Stimulated activated CD4-positive, alpha-beta T cell treated with anti-CD3 and anti-CD28 coated beads, TNF-alpha, amount 100 ng/mL, for 24 hours (primary cell): Measurements from ENCODE around the gene GRIN2C.

Source experiments
- DNase-seq, 3 experiments: peaks; one replicate each; pipeline ENCODE4 v3.0.0-alpha.2; 2020; ENCODE audit warnings: low read depth in 3 of 3

GRIN2C gene

DNA sequence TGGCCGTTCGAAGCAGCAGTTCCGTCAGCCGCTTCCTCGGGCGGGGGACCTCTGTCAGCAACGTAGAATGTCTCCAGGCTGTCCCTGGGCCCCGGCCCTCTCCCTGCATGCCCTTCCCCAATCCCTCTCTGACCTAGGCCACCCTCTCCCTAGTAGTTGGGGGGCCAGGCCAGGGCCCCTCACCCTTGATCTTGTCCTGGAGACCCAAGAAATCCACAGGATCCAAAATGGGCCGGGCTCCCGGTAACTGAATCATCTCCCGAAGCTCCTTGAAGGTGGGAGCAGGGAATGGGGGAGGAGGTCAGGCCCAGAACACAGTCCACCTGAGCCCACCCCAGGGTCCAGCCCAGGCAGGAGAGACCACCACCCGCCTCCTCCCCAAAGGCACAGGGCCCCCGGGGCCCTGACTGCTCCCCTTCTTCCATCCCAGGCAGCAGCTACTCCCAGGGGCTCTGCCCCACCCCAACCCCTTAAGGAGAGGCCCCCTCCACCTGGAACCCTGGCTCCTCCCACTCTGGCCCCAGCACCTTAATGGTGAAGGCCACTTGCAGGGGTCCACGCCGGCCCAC is 4.7 kb upstream of the GRIN2C start:
- no peak for DNase-seq

GRCh38 chr17:74863420-74864296 is 4.0 kb upstream of the GRIN2C start:
- DNase-seq, result no peak

GRCh38 chr17:74862919-74863318 is 3.2 kb upstream of the GRIN2C start:
- no peak for DNase-seq

DNA sequence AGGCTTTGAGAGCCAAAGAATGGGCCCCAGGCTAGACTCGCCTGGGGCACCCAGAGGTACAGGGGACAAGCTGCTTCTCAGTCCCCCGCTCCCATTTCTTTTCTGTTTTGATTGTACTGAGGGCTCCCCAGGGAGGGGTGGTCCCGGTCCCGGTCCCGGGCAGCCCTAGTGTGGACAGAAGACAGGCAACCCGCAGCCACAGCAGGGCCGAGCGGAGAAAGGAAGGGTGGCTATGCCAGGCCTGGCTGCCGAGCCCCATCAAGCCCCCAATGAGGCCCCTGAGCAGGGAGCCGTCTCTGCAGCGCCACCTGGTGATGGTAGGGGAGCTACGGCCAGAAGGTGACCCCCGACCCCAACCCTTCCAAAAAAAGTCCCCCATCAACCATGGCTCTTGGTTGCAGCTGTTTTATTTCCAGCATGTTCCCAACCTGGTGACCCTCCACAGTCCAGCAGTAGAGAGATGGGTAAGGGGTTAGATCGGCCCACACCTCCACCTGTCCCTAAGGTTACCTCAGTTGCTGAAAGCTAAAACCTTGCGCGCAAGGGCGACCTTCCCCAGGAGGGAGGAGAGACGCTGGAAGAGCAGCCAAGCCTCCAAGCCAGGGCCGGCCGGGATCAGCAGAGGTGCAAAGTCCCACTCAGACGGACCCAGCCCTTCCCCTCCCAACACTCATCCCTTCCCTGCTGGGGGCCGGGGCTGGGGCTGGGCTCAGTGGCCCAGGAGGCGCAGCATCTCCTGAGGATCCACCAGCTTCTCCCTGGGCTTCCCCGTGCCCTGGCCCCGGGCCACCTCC is 2.6 kb upstream of the GRIN2C start:
- peak; percentile 52 to 74 (median 56) for DNase-seq

GRCh38 chr17:74861662-74862107 is 2.0 kb upstream of the GRIN2C start:
- no peak for DNase-seq

DNA sequence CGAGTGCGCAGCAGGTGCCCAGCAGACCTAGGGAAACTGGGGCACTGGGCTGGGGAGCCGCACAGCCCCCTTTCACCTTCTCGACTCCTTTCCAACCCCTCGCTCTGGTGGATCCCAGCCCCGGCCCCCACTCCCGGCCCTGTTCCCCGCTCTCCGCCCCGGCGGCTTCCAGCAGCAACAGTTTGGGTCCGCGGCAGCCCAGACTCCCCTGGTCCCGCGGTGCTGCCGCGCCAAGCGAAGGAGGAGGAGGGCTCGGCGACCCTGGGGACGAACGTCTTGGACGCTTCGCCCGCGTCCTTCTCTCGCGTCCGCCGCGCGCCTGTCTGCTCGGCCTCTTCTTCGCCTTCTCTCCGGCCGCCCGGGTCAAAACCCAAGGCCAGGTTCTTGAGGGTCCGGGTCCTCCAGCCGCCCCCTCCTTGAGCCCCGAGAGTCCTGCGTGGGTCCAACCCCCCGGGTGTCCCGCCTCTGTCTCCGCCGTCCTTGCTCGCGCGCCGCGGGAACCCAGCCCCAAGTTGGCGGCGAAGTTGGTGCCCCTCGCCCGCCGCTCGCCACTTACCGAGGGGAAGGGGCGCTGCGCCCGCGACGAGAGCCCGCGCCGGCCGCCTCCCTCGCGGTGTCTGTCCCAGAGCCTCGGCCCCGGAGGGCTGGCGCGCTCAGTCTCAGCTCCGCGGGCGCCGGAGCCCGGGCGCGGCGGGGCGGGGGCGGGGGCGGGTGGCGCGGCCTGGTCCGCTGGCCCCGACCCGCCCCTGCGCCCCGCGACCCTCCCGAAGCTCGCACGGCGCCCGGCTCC is 1.4 kb upstream of the GRIN2C start:
- DNase-seq, result no peak

DNA sequence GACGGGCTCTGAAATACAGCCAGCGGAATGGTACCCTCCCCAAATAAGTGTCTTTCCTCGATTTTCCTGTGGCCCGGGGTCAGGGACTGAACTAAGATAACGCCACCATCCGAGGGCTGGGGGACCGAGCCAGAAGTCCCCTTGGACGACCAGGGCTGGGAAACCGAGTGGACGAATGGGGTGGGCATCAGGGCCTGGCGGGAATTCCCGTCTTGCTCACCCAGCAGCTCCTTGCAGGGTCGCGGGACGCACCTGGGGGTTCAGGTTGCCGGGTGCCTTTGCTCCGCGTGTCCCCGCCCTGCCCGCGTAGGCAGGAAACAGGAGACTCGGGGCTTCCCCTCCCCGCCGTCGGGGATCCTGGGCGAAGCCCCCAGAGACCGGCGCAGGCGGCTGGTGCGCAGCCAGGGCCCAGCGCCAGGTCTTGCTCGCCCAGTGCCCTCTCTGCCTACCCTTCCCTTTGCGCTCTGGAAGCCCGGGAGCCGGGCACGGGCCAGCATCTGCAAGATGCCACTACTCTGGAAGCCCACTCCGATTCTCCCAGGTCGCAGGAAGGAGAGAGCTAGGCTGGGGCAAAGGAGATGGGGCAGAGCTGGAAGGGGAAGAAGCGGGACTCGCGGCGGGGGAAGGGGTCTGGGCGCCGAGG is 665 bp upstream of the GRIN2C start:
- DNase-seq, result no peak

DNA sequence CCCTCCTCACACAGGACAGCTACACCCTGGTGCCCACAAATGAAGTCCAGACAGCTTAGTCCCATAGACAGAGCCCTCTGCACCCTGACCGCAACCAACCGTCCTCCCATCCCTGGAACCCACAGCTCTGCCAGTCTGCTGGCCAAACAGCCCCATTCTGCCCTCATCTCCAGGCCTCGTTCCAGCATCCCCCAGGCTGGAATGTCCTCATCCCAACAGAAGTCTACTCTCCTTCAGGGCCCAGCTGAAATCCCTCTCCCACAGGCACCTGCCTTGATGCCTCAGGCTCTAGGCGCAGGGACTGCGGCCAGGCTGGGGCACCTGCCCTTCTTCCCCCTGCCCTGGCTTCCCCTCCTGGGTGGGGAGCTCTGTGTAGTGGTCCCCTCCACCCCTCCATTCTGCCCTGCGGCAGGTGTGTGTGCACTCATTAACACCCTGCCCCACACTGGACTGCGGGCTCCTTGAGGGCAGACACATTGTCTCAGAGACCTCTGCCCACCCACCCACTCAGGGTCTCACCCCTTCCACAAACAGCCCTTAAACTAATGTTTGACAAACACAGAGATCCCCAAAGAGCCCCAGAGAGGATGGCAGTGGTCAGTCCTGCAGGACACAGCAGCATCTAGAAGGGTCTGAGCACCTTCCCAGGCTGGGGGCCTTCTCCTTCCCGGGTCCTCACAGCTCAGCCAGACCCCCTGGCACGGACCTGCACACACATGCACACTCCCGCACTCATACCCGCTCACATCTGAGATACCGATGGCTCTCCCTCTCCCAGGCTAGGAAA is 820 bp downstream of the GRIN2C start:
- DNase-seq, result no peak

DNA sequence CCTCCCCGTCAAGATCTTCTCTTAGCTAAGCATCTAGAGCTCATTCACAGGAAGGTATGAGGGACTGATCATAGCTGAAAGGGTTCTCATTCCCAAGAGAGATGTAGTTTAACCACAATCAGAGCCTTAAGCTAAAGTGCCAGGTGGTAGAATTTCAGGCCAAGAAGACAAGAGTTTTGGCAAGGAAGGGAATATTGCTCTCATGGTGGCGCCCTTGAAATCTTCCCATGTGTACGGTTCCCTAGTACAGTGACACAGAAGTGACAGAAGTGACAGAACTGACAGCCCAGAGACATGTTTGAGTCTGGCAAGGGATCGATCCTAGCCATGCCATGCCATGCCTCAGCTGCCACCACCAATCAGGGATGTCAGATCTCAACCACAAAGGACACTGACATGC is 2.5 kb downstream of the GRIN2C start:
- DNase-seq, result no peak

- no peak for DNase-seq
These were observed 3.6 kb downstream of the GRIN2C start for GRCh38 chr17:74856112-74856511.

DNA sequence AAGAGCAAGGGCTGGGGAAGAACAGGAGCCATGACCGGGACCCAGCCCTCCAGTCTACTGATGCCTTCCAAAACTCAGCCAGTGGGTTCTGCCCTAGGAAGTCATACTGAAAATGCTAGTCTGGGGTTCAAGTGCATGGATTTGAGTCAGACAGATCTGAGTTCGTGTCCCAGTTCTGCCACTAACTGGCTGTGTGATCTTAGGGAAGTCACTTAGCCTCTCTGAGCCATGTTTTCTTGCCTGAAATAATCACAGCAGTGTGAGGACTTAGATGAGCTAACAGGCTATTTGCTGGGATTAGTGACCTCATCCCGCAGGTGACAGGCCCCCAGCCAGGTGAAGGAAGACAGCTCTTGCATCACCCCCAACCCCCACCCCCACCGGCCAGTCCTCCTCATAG is 4.4 kb downstream of the GRIN2C start:
- DNase-seq, result no peak

- no peak for DNase-seq
These were observed 4.9 kb downstream of the GRIN2C start for GRCh38 chr17:74854792-74855191.

DNA sequence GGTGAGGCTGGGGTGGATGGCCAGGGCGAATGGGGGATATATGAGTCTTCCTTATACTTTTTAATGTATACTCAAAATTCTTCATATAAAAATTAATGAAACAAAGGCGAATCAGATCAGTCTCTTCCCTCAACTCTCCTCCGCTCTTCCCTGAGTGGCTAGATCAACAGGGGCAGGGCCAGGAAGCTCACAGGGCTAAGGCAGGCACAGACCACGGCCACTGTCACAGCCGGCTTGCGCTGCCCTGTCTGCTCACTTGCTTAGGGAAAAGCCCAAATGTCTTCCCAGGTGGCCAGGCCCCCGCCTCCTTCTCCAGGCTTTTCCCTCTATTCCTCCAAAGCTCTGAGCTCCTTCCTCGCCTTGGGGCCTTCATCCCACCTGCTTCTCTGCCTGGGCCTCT is 6.0 kb downstream of the GRIN2C start:
- no peak for DNase-seq

GRCh38 chr17:74853048-74853397 is 6.7 kb downstream of the GRIN2C start:
- DNase-seq, result no peak

- DNase-seq, result peak; percentile 33 to 61 (median 35)
These were observed 7.2 kb downstream of the GRIN2C start for GRCh38 chr17:74852237-74853047.

- no peak for DNase-seq
These were observed 8.0 kb downstream of the GRIN2C start for GRCh38 chr17:74851612-74852236.

GRCh38 chr17:74850914-74851313 is 8.8 kb downstream of the GRIN2C start:
- no peak for DNase-seq

DNA sequence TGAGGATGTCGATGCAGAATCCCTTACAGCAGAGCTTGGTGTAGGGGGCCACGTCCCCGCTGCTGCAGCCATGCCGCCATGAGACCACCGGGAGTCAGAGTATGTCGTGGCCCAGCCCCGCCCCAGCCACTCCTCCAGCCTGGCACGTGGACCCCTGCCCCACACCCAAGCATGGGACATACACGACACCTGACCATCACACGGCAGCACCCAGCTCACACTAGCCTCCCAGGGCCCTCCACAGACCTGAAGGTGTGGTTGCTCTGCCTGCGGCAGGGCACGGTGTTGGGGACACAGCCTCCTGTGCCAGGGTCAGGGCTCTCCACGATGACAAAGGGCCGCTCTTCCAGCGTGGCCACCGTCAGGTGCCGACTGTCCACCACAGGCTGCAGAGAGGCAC is 9.4 kb downstream of the GRIN2C start:
- DNase-seq, result no peak
